GM19240 (cell line): Measurements from ENCODE around the gene TRIM9.
"Not testable (repeated sequence)": the region's sequence is repeated elsewhere in the genome, so short reads cannot be mapped to it uniquely, and the experiment has no call there.

Experiments used
- DNase-seq: peaks from one replicate; pipeline ENCODE4 v3.0.0; 2011; ENCODE audit warnings: low spot score; ENCODE audit not compliant: insufficient read length

TRIM9 gene

GRCh38 chr14:51004801-51005526 is 89.9 kb downstream of the TRIM9 start:
- DNase-seq: no peak

- DNase-seq: no peak
Observed at GRCh38 chr14:51004352-51004800, 90.5 kb downstream of the TRIM9 start.

- DNase-seq: no peak
Observed at GRCh38 chr14:51002406-51002999, 92.4 kb downstream of the TRIM9 start.

GRCh38 chr14:51000566-51000965 is 94.3 kb downstream of the TRIM9 start:
- no peak for DNase-seq

- no peak for DNase-seq
Observed at GRCh38 chr14:50999726-51000125, 95.2 kb downstream of the TRIM9 start.

GRCh38 chr14:50998612-50999011 is 96.3 kb downstream of the TRIM9 start:
- no peak for DNase-seq

- DNase-seq: no peak
Observed at GRCh38 chr14:50997712-50998111, 97.2 kb downstream of the TRIM9 start.

GRCh38 chr14:50994158-50994557 is 100.7 kb downstream of the TRIM9 start:
- DNase-seq: not testable (repeated sequence)

GRCh38 chr14:50985859-50986331 is 109.0 kb downstream of the TRIM9 start:
- DNase-seq: no peak

GRCh38 chr14:50985124-50985858 is 109.6 kb downstream of the TRIM9 start:
- DNase-seq: no peak

GRCh38 chr14:50984036-50984710 is 110.7 kb downstream of the TRIM9 start:
- no peak for DNase-seq

- no peak for DNase-seq
Observed at GRCh38 chr14:50979941-50980850, 114.7 kb downstream of the TRIM9 start.

GRCh38 chr14:50978888-50979287 is 116.0 kb downstream of the TRIM9 start:
- peak; percentile 20 for DNase-seq

GRCh38 chr14:50978529-50978871 is 116.4 kb downstream of the TRIM9 start:
- no peak for DNase-seq

GRCh38 chr14:50977863-50978528 is 116.9 kb downstream of the TRIM9 start:
- DNase-seq: no peak

GRCh38 chr14:50974118-50974517 is 120.8 kb downstream of the TRIM9 start:
- no peak for DNase-seq

- no peak for DNase-seq
Observed at GRCh38 chr14:50972734-50973133, 122.2 kb downstream of the TRIM9 start.

GRCh38 chr14:50970886-50971781 is 123.8 kb downstream of the TRIM9 start:
- DNase-seq: no peak

- DNase-seq: no peak
Observed at GRCh38 chr14:50967790-50968189, 127.1 kb downstream of the TRIM9 start.
